GM08714 (cell line): ENCODE results near the gene ZDHHC5.
"Not testable (repeated sequence)": the region's sequence is repeated elsewhere in the genome, so short reads cannot be mapped to it uniquely, and the experiment has no call there.

Source experiments
- H3K4me3 ChIP-seq: fragments of 200-500 bp; sonication (Bioruptor generic); 2 replicates; pipeline ENCODE4 v1.5.1; 2014; ENCODE audit warnings: mild to moderate bottlenecking, low read length, inconsistent platforms
- ZNF274 ChIP-seq: IDR thresholded peaks from 2 replicates; pipeline ENCODE4 v1.6.1; 2012; ENCODE audit warnings: mild to moderate bottlenecking, low read depth, low read length

The ZDHHC5 gene

DNA sequence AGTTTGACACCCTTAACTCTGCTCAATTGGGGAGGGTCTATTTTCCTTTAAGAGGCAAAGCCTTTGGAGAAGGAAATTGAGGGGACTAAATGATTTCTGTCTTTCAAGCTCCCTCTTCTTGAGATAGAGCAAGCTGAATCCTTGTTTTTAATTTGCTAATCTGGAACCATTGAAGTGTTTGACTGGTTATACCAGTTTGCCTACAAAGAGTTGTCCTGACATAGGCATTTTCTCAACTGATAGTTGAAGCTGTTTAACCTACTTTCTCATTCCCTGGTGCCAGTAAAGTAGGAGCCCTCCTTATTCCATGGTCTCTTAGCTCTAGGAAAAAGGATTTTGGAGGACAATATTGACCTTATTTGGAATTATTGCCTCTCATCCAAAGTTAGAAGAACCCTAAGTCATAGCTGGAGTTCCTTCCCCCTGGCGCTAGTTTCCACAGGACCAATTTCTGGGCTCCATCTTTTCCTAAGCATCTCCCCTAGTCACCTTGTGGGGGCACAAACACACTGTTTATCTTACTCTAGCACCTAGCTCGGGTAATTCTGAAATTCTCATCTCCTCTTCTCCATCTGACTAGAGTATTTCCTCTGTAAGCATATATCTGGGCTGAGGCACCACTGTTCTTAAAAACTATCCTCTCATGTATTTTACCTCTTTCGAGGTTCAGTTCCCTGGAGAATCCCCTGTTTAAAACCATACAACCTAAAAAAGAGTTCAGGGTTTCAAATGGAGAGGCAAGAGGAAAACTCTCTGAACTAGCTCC is 7.4 kb downstream of the ZDHHC5 start:
- no peak overlapping the region for H3K4me3 ChIP-seq
- no peak for TF ChIP-seq ZNF274

DNA sequence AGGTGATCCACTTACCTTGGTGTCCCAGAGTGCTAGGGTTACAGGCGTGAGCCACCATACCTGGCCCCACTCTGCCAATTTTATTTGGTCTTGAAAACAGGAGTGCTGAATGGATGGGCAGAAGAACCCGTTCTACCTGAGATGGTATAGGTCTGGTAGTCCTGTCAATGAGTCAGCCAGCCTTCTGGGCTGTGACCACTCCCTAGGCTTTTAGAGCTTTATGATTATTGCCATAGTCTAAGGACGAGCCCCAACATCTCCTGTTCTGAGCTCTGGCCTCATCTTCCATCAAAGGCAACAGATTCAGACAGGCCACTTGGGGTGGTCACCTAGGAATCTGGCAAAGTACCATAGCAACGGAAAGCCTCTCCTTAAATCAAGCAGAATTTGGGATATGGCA is 11.5 kb downstream of the ZDHHC5 start:
- no peak overlapping the region for H3K4me3 ChIP-seq
- no peak for TF ChIP-seq ZNF274

DNA sequence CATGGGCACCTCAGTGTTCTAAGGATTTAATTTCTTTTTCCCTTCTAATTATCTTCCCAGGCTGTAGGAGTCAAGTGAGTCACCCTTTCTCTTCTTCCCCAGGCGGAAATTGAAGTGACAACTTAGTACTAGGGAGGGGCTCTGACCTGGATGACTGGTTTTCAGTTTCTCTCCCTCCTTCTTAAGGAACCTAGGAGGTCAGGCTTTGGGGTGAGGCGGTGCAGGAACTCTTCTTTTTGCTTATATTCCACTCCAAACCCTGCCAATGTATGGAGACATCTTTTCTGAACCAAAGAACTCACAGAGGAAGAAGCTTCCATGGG is 12.6 kb downstream of the ZDHHC5 start:
- no peak overlapping the region for H3K4me3 ChIP-seq
- TF ChIP-seq ZNF274 = no peak

DNA sequence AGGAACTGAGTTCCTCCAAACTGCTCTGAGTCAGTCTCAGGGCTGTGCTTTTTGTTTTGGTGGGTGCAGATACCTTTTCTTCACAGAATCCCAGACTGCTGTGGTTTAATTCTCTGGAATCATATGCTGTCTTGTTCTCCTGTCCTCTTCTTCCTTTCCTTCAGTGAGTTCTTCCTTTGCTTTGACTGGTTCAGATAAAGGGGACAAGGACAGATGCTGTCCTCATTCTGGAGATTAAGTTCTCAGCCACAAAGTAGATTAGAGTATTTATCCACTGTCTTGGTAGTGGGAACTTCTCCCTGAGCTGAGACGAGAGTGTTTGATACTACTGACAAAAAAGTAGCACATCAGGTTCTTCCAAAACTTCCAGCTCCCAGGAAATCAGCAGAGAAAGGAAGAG is 13.3 kb downstream of the ZDHHC5 start:
- TF ChIP-seq ZNF274 = no peak
- H3K4me3 ChIP-seq = no peak overlapping the region

DNA sequence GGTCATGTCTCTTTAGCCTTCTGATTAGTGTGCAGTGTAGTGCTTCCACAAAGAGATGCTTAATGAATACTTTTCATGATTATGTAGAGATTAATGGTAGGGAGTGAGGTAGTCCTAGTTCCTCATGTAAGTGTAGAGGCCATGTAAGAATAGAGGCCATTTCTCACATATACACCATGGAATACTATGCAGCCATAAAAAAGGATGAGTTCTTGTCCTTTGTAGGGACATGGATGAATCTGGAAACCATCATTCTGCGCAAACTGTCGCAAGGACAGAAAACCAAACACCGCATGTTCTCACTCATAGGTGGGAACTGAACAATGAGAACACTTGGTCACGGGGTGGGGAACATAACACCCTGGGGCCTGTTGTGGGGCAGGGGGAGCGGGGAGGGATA is 22.6 kb downstream of the ZDHHC5 start:
- H3K4me3 ChIP-seq = not testable (repeated sequence)

DNA sequence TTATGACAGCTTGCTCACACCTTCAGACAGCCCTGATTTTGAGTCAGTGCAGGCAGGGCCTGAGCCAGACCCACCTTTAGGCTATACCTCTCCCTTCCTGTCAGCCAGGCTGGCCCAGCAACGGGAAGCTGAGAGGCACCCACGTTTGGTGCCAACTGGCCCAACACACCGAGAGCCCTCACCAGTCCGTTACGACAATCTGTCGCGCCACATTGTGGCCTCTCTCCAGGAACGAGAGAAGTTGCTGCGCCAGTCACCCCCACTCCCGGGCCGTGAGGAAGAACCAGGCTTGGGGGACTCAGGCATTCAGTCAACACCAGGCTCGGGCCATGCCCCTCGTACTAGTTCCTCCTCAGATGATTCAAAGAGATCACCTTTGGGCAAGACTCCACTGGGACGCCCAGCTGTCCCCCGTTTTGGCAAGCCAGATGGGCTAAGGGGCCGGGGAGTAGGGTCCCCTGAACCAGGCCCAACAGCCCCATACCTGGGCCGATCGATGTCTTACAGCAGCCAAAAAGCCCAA is 31.0 kb downstream of the ZDHHC5 start:
- H3K4me3 ChIP-seq = no peak overlapping the region
- no peak for TF ChIP-seq ZNF274

DNA sequence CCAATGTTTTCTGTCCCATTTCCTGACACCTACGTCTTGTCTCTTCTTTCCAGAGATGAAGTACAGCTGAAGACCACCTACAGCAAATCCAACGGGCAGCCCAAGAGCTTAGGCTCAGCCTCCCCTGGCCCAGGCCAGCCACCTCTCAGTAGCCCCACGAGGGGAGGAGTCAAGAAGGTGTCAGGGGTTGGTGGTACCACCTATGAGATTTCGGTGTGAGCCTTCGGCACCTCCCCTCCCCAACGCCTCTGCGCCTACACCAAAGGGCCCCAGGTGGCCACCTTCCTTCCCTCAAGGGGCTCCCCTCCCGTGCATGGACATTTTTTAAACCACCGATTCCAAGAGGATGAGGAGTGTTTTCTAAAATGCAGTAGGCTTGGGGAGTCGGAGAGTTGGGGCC is 31.9 kb downstream of the ZDHHC5 start:
- no peak for TF ChIP-seq ZNF274
- H3K4me3 ChIP-seq = no peak overlapping the region

DNA sequence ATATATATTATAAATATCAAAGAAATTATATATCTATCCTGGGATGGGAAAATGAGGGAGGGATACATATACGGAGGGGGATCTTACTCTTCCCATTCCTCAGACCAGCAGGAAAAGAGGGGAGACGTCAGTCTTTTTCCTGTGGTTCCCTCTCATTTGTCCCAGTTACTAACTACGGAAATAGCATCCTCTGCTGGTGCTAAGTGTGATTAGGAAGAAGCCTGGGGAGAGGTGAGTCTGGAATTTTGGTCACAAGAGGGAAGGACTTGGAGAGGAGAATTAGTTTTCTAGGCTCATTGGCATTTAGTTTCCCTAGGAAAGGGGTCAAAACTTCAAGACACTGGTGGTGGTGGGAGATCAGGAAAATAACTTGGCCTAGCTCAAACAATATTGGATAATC is 32.5 kb downstream of the ZDHHC5 start:
- TF ChIP-seq ZNF274 = no peak

DNA sequence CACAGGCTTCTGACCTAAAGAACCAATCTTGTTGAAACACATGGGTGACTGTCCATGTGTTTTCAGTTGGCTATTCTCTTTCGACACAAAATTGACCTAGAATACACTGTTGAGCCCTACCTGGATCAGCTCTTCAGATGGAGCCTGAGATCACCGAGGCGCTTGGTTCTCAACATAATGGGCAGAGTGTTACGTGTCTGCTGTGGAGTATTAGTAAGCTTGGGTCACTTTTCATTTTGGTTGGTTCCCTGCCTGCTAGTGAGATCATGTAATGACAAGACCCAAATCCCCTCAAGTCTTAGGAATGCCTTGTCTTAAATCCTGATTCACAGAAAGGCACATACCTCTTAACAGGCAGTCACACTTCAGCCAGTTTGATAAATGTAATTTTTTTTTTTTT is 35.4 kb downstream of the ZDHHC5 start:
- H3K4me3 ChIP-seq = no peak overlapping the region
- TF ChIP-seq ZNF274 = no peak

More for the DNA sequence above, 32.5 kb downstream of the ZDHHC5 start:
- H3K4me3 ChIP-seq = no peak overlapping the region

DNA sequence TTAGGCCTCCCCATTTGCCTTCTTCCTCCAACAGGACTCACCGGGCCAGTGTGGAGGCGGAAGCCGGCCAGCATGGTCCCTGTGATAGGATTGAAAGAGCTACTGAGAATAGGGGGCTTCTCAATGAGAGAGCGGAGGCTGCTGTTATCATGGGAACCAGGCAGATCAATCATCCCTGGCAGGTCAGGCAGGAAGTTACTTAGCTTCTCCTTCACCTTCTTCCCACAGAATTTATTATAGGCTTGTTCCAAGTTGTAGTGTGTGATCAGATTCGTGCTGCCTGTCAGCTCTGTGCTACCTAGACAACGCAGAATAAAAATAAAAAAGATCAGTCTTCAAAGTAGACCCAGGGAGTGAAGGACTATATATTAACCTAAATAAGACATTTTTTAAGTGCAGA is 37.0 kb downstream of the ZDHHC5 start:
- TF ChIP-seq ZNF274 = no peak

DNA sequence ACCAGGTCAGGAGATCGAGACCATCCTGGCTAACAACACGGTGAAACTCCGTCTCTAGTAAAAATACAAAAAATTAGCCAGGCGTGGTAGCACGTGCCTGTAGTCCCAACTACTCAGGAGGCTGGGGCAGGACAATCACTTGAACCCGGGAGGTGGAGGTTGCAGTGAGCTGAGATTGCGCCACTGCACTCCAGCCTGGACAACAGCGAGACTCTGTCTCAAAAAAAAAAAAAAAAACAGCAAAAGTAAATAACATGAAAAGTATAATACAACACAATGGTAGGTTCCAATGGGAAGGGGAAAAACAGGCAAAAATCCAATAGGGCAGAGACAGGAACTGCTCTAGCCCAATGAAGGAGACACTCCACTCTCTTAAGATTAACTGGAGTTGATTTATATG is 37.5 kb downstream of the ZDHHC5 start:
- not testable (repeated sequence) for H3K4me3 ChIP-seq

More for the DNA sequence above, 37.0 kb downstream of the ZDHHC5 start:
- no peak overlapping the region for H3K4me3 ChIP-seq

DNA sequence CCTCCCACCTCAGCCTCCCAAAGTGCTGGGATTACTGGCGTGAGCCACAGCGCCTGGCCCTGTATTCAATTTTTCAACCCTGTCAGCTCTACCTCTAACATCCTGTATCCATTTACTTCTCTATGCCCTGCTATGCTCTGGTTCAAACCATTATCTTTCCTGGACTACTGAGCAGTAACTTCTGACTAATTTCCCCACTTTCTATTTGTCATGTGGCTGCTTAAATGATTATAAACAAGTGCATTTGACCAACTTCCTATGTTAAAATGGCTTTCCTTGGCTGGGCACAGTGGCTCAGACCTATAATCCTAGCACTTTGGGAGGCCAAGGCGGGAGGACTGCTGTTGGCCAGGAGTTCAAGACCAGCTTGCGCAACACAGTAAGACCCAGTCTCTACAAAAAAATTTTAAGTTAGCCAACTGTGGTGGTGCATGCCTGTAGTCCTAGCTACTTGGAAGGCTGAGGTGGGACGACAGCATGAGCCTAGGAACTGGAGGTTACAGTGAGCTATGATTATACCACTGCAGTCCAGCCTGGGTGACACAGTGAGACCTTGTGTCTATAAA is 42.0 kb downstream of the ZDHHC5 start:
- no peak for TF ChIP-seq ZNF274

DNA sequence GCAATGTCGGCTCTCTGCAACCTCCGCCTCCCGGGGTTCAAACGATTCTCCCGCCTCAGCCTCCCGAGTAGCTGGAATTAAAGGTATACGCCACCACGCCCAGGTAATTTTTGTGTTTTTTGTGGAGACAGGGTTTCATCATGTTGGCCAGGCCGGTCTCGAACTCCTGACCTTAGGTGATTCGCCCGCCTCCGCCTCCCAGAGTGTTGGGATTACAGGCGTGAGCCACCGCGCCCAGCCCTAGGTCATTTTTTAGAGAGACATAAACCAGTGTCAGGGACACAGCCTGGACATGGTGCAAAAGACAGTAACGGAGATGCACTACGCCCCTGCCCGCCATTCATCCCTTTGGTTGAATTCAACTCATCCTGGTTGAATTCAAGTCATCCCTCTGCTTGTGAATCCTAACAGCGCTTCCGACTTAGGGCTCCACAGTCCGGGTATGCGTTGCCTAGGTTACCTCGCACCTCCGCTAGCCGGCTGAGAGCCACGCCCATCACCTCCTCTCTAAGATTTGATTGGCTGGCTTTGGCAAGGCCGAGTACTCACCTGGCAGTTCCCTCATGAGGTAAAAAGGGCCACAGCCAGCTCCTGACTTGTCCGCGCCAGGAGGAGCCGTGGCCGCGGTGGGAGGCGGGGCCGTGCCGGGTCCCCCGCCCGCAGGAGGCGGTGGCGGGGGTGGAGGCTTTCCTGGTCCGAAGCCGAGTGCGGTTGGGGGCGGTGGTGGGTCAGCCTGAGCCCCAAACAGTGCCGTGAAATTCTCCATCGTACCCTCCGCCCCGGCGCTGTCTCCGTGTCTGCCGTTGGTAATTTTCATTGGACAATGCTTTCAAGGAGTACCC is 43.7 kb downstream of the ZDHHC5 start, which contains the start of gene MED19:
Gene MED19 (minus strand): TSS at position 802 of the 842 bp plus-strand sequence. CDS start 36 bp downstream, at position 766.
- no peak for TF ChIP-seq ZNF274

More for the DNA sequence above, 42.0 kb downstream of the ZDHHC5 start:
- no peak overlapping the region for H3K4me3 ChIP-seq

DNA sequence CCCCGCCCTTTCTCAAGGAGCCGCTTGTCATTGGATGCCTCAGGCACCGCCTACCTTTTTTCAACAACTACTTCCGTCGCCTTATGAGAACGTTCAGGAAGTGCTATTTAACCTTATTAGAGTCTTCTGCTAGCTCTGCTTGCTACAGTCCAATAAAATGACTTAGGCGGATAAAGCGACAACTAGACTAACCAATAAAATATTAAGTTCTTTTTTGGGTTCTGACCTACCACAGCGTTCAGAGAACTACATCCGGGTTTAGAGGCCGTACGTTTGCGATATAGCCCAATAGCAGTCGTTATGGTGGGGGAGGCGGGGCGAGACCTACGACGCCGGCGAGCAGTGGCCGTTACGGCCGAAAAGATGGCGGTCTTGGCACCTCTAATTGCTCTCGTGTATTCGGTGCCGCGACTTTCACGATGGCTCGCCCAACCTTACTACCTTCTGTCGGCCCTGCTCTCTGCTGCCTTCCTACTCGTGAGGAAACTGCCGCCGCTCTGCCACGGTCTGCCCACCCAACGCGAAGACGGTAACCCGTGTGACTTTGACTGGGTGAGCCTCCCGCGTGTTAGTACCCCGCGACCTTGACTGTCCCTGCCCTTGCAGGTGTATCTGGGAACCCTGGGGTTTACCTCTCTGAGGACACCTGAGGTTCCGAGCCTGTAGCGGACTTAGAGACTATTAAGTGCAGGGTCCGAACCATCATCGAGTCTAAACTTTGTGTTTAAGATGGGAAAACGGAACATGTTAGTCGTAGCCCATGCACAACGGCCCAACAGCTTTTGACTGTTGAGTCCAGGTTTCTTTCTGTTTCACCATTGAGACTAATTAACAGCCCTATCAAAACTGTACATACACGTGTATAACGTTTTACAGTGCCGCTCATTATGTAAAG is 44.6 kb downstream of the ZDHHC5 start, which contains the start of gene TMX2:
Gene TMX2 (plus strand): TSS at position 338 of the 895 bp plus-strand sequence. CDS start 26 bp downstream, at position 364.
- no peak for TF ChIP-seq ZNF274
- peak within 1 kb of the TSS; percentile 94 for H3K4me3 ChIP-seq

More for the DNA sequence above, 43.7 kb downstream of the ZDHHC5 start, which contains the start of gene MED19:
- peak within 1 kb of the TSS; percentile 94 for H3K4me3 ChIP-seq
